Islet precursor cell (in vitro differentiated cells): ENCODE data around the gene C20orf204.
A peak's percentile ranks its signal among the peaks of the same experiment; 100 is the strongest.

Source experiments
- DNase-seq: peaks from one replicate; pipeline ENCODE4 v3.0.0-alpha.2; 2018

The C20orf204 gene

GRCh38 chr20:64073476-64074183 is 37.6 kb downstream of the C20orf204 start:
- DNase-seq, result no peak

- DNase-seq, result no peak
Observed at GRCh38 chr20:64074184-64074789, 38.3 kb downstream of the C20orf204 start.

GRCh38 chr20:64074963-64075362 is 39.0 kb downstream of the C20orf204 start:
- DNase-seq, result no peak

DNA sequence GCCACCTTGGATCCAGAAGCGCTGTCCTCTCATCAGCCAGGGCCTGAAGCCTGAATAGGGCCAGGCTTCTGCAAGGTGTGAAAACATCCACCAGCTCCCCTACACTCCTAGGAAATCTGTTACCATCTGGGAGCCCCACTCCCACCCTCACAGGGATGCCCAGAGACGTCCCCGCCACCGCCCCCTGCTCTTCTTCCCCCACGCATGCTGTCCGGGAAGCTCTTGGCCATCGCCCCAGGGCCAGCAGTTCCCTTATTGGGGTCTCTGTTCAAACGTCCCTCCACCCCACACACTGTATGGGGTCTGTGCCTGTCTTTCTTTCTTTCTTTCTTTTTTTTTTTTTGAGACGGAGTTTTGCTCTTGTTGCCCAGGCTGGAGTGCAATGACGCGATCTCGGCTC is 39.6 kb downstream of the C20orf204 start:
- no peak for DNase-seq

DNA sequence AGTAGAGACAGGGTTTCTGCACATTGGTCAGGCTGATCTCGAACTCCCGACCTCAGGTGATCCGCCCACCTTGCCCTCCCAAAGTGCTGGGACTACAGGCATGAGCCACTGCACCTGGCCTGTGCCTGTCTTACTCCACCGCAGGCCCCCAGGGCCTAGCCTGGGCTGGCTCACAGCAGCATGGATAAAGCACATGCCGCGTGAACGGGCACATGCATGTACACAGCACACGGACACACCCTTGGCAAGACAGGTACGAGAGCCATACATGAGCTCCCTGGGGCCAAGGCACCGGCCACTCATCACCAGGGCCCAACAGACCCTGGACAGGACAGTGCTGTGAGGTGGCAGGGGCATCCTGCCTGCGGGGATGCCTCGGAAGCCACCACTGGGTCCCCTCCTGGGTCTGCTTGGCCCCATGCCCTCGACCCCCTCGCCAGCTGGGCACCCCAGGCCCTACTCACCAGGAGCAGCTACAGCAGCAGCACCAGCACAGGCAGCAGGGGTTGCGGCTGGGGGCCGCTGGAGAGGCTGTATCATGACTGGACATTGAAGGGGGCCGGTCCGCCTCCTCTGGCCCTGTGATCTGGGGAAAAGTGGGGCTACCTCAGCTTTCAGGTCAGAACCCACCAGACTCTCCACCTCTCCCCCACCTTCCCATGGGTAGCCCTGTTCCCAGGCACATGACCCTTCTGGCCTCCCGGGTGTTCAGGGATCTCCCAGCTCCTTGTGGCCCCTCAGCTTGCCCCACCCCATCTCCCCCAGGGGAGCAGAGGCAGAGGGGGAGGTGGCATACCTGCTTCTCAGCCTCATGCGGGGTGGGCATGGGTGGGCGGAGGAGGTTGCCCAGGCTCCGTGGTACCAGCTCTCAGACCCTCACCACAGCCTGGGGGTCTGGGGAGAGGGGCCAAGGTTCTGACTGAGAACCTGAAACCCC is 40.3 kb downstream of the C20orf204 start:
- DNase-seq, result no peak

DNA sequence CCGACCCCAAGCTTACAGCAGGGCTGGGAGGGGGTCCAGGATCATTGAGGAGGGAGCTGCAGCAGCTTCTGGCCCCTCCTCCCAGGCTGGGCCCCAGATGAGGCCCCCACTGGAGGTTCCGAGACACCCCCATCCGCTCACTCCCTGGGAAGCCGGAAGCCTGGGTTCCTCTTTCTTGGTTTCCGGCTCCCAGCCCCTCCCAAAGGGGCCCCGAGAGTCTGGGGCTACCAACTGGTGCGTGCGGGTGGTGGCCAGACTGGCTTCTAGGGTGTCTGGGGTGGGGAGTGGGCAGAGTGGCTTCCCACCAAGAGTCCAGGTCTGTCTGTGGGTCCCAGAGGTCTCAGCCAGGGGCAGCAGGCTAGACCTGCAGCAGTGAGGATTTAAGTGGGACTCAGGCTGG is 41.1 kb downstream of the C20orf204 start:
- DNase-seq, result no peak

GRCh38 chr20:64077541-64077875 is 41.5 kb downstream of the C20orf204 start:
- no peak for DNase-seq

DNA sequence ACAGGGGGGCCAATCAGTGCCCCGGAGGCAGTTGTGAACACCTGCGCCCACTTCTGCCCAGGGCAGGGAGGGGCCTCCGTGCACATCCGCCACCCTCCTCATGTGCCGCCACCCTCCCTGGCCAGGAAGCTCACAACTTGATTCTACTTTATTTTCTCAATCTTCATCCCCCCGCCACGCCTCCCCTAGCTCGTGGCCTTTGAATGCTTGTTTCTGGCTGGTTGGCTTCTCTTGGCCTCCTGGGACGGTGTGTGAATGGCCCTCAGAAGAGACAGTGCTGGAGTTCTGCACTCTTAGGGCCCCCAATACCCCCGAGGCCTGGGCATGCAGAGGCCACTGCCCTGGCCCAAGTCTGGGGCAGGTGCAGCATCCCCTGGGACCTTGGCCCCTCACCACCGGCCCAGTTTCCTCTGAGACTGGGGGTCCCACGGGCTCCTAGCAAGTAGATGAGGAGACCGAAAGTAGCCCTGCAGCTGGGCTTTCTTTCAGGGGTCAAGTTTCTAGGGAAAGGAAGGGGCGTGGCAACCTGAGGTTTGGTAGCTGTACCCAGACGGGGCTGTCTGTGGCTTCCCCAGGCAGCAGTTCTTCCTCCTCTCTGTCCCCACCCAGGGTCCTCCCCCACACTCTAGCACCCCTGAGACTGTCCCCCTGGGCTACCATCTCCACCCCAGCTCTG is 42.0 kb downstream of the C20orf204 start:
- no peak for DNase-seq

- no peak for DNase-seq
Observed at GRCh38 chr20:64078934-64079272, 42.9 kb downstream of the C20orf204 start.

DNA sequence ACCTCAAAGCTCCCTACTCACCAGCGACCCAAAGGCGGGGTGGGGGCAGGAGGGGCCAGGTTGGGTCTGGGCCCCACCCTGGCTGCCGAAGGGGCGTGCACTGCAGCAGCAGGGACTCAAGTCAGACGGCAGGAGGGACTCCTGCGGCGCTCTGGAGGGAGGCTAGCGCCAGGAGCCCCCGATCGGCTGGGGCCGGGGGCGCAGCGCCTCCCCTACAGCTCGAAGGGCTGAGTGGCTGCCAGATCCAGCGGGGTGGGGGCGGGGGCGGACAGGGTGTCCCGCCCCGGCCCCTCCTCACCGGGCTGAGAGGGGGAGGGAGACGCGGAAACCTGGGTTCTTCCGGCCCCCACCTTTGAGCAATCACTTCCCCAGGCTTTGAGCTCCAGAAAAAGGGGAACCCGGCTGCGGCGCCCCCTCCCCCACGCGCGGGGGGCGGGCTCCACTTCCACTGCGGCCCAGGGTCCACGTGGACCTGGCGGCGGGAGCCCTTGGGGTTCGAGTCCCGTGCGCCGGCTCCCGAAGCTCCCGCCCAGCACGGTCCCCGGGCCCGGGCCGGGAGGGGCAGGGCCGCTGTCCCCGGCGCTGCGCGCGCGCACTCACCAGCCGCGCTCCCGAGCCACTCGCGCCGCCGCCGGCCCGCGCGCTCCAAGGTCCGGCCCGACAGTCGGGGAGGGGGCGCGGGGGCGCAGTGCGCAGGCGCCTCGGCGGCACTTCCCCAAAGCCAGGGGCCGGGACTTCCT is 43.5 kb downstream of the C20orf204 start, which contains the start of gene RGS19:
Gene RGS19 (minus strand): TSS at position 246 of the 740 bp plus-strand sequence. CDS start 2,632 bp downstream, outside the sequence.
- DNase-seq, result peak; percentile 84

- DNase-seq, result no peak
Observed at GRCh38 chr20:64080013-64080812, 44.2 kb downstream of the C20orf204 start, which contains the start of gene OPRL1. TSS of gene OPRL1 (plus strand) at chr20:64080082. CDS start at chr20:64092721, 12,639 bp downstream.

DNA sequence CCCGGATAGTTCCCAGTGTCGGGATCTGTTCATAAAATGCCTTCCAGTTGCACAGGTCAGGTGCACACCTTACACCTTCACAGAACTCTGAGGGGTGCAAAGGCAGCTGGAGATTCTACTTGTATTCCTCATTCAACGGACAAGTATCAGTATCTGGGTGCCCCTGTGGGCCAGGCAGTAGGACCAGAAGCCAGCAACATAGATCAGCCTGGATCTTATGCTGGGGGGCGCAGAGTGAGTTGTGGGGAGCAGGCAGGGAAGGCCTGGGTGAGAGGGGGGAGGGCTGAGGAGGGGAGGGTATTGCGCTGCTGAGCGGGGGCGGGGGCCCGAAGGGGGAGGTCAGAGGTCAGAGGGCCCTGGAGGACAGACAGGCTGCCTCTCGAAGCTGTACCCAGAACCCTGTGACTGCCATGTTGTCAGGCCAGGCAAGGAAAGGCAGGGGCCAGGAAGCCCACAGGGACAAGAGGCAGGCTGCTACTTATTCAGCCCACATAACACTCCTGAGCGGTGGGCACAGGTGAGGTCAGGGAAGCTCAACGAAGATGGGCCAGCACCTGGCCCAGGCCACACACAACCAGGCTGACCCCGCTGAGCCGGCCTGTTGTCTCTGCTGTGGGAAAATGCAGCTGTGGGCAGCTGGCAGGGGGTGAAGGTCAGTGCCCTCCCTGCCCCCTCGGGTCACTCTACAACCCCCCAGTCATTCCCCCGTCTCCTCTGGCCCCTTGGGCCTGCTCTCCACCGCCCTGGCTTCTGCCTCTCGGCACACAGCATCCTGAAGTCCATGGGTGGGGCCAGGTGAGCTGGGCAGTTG is 45.0 kb downstream of the C20orf204 start:
- no peak for DNase-seq

GRCh38 chr20:64081624-64081964 is 45.6 kb downstream of the C20orf204 start:
- DNase-seq, result no peak

DNA sequence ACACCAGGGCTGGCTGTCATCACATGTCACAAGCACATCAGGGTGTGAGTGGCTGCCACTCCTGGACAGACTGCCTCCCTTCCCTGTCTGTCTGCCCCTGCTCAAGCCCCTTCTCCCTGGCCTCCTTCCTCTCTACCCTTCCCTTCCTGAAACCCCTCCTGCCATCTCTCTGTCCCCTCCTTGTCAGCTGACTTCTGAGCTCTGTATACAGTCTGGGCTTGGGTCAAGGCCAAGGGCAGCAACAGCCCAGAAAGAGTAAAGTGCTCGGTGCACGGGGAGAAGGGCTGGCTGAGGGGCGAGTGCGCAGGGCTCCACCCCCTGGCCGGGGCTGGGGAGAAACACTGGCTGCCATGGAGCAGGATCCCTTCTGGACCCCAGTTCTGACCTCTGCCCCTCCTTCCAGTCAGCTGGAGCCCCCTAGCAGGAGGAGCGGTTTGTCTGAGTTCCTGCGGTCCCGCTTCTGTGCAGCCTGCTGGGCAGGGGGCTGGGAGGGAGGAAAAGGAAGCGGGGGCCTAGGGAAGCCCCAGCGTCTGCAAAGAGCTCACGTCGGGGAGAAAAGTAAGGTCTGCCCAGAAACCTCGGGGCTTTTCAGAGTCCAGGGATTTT is 46.2 kb downstream of the C20orf204 start:
- DNase-seq, result no peak

DNA sequence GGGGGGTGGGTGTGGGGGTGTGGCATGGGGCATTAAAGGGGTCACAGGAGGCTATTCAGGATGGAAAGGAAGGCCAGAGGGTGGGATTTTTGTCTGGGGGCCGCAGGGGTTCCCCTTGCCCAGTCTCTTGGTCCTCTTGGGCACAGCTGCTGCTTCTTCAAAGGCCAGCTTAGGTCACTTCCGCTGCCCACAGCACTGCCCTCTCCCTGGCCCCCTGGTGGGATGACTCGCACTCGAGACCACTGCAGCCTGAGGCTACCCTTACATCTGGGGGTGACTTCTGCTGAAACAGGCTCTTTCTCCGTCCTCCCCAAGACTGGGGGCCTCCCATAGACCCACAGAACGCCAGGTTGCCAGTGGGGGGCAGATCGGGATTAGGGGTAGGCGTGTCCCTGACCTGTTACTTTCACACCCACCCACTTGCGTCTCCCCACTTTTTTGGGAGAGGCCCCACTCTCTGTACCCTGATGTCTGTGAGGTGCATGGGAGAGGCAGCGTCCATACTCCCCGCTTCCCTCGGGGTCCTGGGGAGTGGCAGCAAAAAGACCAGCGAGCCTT is 46.9 kb downstream of the C20orf204 start:
- DNase-seq, result no peak

- peak; percentile 91 for DNase-seq
Observed at GRCh38 chr20:64083378-64083803, 47.4 kb downstream of the C20orf204 start.

DNA sequence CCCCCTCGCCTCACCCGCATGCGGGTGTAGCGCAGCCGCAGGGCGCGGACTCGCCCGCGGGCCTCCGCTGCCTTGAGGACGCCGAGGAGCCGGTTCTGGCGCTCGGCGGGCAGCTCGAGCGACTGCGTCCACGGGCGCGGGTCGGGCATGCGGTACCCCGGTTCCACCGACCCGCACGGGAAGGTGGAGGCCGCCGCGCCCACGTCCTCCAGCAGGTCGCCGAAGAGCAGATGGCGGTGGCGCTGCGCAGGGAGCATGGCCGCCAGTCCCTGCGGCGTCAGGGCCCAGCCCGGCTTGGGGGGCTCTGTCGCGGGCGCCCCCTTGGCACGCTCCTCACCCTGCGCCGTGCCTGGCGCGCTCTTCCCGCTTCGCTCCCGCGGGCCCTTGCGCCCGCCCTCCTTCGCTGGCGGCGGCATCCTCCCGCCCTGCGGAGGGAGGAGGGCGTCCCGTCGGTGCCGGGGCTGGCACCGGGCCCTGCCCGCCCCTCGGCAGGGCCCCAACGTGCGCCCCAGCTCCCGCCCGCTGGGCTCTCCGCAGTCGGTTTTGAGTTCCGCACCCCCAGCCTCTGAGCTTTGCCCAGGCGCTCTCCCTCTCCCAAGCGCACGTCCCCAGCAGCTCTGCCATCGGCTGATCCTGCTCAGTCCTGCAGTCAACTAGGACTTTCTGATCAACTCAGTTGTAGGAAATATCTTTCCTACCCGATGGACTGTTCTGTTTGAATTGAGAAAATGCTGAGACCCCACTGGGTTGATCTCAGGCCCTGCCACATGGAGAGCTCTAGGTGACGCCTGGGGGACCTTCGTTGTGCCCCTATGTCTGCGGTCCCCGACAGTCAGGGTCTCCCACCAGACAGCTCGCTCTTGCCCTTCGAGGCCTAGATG is 48.1 kb downstream of the C20orf204 start, which contains the start of gene LKAAEAR1:
Gene LKAAEAR1 (minus strand): TSS at position 595 of the 881 bp plus-strand sequence. CDS start 179 bp downstream, at position 416.
- no peak for DNase-seq

DNA sequence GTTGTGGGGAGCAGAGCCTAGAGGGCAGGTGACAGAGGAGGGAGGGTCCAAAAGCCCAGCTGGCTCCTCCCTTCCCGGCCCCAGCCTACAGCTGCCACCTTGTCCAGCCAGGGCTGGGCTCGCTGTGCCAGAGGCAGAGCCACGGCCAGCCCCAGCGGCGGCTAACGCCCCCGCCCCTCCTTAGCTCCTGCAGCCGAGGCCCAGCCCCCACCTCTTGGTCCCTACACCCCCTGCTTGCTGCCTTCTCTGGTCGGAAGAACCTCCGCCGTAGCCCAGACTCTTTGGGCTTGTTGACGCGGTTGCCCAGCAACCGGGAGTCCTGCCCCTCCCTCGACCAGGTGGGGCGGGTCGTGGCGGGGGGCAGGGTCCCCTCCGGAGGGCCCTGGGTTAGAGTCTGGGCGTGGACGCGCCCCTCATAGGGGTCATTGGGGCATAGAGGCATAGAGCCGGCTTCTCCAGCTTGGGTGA is 48.7 kb downstream of the C20orf204 start:
- DNase-seq, result no peak
